Neural progenitor cell (in vitro differentiated cells): ENCODE data around the gene PER1.

Experiments
- CTCF ChIP-seq: fragments of 200-600 bp; sonication (generic); IDR thresholded peaks from 2 replicates; pipeline ENCODE4 v1.5.1; 2017; ENCODE audit warnings: antibody characterized with exemption, mild to moderate bottlenecking
- EZH2 ChIP-seq: fragments of 200-600 bp; sonication (generic); IDR thresholded peaks from 2 replicates; pipeline ENCODE4 v1.6.1; 2017; ENCODE audit warnings: antibody characterized with exemption, mild to moderate bottlenecking, moderate library complexity

- no peak for TF ChIP-seq CTCF
- TF ChIP-seq EZH2, result no peak
Measured at GRCh38 chr17:8133399-8133798, 18.8 kb downstream of the PER1 start.
